Medulla oblongata (tissue), 1 donor: ENCODE results near the gene UBA6.
"Not testable (repeated sequence)": the region's sequence is repeated elsewhere in the genome, so short reads cannot be mapped to it uniquely, and the experiment has no call there.

Source experiments
- DNase-seq: peaks from one replicate; pipeline ENCODE4 v3.0.0-alpha.2; 2015; ENCODE audit errors: extremely low spot score

Gene UBA6

DNA sequence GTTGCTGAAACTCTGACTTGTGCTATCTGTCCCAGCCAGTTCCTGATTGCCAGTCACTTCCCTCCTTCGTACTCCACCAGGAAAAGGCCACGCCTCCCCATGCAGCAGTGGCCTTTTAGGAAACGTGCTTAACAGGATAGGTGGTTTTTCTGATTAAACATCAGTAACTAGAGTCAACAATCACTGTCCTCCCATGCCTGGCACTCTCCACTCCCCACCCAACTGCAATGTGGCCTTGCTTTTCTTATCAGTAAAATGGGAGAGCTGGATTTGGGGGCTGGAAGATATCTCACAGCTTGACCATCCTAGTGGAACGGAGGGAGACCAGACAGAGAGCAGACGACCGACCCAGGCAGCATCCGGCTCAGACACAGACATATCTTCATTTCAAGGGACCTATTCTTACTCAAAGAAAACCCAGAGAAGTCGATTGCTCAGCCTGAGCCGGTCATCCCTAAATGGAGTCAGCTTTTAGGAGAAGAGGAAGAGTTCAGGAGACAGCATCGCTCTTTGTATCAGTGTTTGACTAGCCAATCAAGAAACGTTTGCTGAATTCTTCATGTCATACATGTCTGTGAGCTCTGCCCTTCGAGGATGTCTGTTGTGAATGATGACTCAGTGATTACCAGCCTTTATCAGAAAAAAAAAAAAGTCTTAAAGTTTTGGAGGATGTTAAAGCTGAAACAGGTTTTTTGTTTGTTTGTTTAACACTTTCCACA lies 12.7 kb upstream of the UBA6 start:
- no peak for DNase-seq

DNA sequence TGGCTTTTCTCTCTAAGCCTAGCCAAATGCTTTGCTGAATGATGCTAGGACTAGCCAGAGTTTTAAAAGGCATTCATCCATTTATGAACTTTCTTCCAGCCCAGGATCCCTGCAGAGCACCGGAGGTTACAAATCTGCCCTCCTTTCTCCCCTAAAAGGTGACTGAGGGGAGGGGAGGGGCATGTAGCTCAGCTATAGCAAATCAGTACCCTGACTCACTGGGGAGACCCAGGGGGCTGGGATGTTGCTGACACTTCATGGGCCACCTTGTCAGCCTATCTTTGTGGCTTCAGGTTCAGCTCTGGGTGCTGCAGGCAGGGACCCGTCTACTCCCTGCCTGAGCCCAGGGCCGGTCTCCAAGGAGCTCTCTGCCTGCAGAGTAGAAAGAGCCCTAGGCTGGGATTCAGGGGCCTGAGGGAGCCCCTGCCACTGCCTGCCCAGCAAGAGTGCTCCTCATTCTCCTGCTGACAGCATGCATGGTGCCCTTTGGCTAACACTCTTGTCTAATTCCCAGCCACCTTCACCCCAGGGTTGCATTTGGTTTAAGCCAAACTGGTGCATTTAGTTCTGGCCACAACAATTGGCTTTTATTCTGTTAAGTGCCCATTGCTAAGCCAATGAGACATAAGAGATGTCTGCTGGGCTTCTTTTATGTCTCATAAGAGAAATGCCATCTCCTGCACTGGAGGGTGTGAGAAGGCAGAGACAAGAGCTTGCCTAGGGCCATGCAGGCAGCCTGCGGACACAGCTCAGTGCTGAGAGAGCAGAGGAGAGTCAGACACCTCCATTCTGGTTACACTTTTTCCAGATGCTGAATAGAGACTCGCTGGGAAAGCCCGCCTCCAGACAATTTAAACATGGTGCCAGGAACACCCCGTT lies 11.9 kb upstream of the UBA6 start:
- DNase-seq: no peak

DNA sequence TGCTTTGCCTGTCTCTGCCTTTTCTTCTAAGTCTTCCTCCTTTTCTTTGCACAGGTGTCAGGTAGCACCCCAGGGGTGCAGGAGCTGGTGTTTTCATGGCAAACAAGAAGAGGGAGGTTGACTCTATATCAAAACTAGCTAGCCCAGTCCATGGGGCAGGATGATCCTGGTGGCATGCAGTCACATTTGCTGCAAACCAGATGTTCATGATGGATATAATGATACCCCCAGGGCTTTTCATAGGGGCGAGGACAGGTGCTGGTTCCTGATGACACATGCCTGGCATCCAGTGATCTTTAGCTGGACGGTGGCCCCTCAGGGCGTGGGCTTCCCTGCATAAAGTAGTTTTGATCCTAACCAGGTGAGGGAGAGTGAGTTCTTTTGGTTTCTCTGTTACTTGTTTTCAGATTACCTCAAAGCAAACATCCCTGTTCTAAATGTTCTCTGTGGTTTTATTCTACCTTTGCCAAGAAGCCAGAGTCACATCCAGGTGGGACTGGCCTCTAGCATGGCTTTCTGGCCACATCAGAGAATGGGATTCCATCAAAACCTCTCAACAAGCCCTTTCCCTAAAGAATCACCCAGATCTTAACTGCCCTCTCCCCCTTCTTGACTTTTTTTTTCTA lies 11.2 kb upstream of the UBA6 start:
- DNase-seq: no peak

DNA sequence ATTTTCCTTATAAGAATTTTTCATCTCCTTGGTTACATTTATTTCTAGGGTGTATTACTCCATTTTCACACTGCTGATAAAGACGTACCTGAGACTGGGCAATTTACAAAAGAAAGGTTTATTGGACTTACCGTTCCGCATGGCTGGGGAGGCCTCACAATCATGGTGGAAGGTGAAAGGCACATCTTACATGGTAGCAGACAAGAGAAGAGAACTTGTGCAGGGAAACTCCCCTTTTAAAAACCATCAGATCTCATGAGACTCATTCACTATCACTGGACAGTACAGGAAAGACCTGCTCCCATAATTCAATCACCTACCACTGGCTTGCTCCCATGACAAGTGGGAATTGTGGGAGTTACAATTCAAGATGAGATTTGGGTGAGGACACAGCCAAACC lies 5.7 kb upstream of the UBA6 start:
- DNase-seq: not testable (repeated sequence)

DNA sequence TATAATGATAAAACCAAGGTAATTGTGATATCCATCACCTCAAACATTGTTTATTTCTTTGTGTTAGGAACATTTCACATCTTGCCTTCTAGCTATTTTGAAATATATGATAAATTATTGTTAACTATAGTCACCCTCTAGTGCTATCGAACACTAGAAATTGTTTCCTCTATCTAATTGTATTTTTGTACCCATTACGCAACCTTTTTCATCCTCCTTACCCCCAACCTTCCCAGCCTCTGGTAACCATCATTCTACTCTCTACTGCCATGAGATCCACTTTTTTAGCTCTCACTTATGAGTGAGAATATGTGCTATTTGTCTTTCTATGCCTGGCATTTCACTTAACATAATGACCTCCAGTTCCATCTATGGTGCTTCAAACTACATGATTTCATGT lies 3.9 kb upstream of the UBA6 start:
- no peak for DNase-seq

DNA sequence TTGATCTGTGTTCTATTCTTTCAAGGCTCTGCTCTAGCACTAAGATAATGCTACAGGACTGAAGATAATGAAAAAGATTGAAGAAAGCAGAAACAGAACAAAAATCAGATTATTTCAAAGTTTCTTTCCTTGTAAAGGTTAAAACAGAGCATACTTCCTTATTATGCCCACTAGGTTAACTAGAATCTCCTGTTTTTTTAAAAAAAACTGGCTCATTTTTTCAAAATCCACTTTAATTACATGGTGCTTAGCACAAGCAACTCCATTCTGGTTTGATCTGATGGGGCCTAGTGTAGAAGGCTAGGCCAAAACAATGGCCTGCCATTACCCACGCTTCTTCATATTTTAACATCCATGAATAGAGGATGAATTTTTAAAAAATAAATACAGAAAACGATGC lies 1.2 kb upstream of the UBA6 start:
- DNase-seq: no peak

DNA sequence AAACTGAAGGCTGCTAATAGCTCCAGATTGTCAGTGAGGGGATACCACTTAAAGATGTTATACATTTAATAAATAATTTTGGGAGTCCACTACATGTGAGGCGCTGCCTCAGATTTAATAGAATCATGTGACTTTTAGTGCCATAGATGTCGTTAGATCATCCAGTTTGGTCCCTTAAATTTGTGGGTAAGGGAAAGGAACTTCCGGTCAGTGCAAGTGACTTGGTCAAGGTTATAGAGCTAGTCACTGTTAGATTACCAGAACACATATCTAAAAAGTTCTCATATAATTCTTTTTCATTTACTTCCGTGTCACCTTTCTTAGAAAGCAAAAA lies 529 bp upstream of the UBA6 start:
- DNase-seq: no peak

DNA sequence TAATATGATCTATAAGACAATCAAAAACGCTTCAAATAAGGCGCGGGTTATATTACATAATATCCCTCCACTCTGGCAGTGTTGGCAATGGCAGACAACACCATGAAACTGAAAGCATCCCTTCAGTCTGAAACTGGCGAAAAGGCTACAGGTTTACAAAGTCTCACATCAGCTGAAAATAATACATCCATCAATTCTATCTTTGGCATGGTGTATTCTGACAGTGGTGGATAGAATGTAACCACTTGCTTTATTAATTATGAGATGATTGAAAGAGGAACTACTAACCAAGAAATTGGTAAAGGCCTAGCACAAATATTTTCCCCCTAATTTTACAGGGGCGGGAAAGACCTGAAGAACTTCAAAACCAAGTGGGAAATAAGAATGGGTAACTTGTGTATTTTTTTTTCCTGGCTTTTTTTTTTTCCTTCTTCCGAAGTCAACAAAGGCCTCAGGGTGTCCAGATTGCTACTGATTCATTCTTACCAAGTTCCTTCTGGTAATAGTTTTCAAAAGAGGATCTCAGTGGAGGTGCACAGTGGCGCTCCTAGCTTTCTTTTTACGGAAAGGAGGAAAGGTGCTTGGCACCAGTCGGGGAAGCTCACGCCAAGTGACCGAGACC lies 728 bp downstream of the UBA6 start:
- DNase-seq: peak; percentile 34

DNA sequence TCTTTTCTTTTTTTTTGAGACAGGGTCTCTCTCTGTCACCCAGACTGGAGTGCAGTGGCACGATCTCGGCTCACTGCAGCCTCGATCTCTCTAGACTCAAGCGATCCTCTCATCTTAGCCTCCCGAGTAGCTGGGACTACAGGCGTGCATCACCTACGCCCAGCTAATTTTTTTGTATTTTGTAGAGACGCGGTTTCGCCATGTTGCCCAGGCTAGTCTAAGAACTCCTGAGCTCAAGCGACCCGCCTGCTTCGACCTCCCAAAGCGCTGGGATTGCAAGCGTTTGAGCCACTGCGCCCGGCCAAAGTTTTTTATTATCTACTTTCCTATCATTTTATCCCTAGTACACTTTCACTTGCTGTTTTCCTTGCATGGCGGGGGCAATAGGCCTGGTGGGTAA lies 1.4 kb downstream of the UBA6 start:
- DNase-seq: no peak

DNA sequence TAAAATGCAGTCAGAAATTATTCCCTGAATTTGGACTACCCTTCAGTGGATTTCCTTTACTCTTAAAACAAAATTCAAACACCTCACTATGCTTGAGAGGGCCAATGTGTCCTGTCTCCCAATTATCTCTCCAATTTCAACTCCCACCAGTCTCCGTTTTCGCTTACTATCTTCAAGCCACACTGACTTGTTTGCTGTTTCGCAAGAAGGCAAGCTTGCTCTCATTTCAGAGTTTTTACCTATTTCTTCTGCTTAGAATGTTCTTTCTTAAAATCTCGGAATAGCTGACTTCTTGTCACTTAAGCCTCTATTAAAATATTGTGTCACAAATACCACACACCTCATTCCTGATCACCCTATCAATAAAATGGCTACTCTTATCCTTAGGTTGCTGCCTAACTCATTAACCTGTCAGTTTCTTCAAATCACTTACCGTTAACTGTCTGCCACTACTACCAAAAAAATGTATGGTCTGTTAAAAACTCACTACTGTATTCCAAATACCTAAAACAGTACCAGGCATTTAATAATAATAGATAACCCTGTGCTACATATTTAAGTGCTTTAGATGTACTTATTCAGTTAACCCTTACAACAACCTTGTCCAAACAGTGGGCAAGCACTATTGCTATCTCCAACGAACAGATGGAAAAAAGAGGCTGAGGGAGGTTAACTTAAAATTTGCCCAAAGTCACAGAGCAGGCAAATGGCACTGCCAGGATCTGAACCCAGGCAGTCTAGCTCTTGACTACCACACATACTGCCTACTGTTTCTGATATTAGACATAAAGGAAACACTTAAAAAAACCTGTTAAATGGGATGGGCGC lies 2.9 kb downstream of the UBA6 start:
- no peak for DNase-seq

DNA sequence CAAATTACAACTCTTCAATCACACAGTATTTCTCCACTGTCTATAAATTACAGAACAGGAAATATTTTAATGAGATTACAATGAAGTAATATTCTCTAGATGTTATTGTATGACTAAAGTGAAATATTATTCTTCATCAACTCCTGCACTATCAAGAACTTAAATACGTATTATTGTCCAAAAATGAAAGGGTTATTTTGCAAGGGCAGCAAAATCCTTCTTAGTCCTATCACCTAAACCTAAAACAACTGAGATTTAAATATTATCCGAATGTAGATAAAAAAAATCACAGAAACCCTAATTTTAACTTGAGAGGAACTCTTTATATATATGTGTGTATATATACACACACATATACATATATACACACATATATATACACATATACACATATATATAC lies 4.9 kb downstream of the UBA6 start:
- DNase-seq: no peak

DNA sequence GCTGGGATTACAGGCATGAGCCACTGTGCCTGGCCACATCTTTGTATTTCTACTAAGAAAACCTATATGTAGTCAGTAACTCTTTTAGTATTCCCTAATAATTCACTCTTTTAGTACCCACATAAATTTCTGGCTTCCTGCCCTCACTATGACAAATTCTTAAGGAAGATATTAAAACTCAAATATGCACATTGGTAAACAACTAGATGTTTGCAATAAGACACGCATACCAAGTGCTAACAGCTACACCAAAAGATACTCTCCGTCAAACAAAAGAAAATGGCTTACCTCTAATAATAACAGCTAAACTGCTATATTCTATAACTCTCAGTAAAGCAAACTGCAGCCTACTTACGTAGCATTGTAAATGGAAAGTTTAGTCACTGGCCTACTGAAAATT lies 6.3 kb downstream of the UBA6 start:
- no peak for DNase-seq

DNA sequence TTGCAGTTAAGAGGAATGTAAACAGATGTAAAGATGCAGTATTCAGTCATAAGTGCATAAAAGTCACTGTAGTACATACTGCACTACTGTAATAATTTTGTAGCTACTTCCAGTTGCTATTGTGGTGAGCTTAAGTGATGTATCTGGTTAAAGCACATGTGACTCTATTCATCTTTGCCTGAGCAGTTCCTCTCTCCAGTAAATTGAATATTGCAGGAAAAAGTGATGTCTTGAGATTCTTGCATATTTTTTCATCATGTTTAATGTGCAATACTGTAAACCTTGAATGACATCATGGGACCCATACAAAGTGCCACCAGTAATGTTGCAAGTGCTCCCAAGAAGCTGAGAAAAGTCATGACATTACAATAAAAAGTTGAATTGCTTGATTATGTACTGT lies 9.6 kb downstream of the UBA6 start:
- no peak for DNase-seq

DNA sequence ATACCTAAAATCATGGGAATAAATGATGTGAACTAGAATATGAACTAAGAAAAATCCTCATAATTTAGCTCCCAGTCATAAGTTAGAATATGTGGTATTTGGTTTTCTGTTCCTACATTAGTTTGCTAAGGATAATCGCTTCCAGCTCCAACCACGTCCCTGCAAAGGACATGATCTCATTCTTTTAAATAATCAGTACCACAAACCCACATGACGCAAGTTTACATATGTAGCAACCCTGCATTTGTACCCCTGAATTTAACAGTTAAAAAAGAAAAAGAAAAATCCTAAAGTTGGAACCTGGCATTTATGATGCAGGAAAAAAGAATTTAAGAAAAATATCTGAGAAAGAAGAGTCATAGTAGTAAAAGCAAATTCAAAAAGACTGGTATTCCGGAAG lies 13.3 kb downstream of the UBA6 start:
- no peak for DNase-seq

DNA sequence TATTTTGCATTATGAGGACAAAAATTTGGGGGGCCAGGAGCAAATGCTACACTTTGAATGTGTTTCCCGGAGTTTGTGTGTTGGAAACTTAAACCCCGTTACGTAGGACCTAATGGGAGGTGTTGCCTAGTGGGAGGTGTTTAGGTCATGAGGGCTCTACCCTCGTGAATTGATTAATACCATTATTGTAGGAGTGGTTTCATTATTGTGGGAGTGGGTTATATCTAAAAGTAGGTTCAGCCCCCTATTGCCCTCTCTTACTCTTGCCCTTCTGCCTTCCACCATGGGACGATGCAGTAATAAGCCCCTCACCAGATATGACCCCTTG lies 15.5 kb downstream of the UBA6 start:
- DNase-seq: no peak

DNA sequence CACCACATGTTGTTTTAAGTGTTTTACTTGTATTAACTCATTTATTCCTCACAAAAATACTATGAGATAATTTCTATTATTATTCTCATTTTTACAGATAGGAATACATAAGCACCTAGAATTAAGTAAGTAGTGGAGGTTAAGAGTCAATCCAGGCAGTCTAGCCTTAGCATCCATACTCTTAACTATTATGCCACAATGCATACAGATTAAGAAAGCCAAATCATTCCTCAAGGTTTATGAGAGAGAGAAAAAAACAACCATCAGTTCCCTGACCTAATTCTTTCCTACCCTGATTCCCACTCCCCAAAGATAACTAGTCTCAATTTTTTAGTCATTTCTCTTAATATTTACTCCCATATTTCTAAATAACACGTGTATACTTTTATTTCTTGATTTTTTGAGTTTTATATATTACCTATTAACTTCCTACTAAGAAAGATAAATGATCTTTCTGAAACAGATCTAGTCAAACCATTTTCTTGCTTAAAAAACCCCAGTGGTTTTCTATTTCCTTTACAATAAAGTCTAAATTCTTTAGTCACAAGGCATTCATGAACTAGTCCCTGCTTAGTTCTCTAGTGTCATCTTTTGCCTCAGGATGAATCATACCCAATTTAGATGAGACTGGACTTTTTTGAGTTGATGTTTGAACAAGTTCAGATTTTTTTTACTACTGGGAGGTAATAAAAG lies 16.0 kb downstream of the UBA6 start:
- no peak for DNase-seq

DNA sequence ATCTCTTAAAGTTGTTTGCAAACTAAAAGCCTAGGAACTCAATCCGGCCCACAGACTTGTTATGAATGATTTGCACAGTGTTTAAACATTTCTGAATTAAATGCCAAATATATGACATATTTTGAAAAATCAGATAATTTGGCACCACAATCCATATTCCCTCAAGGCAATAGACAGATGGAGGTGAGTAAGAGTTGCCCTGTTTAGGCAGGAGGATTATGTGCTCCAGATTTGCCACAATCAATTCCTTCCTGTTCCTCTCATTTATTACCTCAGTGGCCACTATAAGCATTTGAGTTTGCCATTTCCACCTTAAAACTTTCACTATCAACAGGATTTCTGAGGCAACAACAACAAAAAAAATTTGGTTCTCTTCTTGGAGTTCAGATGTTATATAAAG lies 18.7 kb downstream of the UBA6 start:
- no peak for DNase-seq

DNA sequence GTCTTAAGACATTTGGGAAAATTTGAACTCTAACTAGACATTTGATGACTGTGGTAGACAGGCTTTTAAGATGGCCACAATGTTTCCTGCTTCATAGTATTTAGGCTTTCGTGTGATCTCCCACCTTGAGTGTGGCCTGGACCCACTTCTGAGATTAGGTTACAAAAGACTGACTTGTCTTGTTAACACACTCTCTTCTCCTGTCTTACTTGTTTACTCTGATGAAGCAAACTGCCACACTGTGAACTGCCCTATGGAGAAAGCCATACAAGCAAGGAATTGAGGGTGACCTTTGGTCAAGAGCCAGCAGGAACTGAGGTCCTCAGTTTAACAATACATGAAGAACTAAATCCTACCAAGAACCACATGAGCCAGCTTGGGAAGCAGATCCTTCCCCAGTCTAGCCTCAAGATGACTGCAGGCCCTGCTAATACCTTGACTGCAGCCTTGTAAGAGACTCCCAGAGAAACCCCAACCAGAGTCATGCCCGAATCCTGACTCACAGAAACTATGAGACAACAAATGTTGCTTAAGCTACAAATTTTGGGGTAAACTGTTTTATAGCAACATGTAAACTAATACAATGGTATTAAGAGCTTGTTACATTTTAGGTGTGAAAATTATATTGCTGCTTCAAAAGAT lies 20.3 kb downstream of the UBA6 start:
- no peak for DNase-seq

DNA sequence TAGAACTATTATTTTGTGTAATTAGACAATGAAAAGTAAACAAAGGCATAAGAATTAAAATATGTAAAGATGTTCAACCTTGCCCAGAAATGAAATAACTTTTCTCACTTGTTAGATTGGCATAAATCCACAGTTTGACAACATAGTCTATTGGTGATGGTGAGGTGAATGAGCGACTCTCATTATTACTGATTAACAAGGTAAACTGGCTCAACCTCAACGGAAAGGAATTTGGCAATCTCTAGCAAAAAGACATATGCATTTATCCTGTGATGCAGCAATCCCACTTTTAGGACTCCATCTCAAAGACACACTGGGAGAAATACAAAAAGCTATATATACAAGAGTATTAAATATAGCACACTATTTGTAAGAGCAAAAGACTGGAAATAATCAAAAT lies 22.3 kb downstream of the UBA6 start:
- DNase-seq: no peak

DNA sequence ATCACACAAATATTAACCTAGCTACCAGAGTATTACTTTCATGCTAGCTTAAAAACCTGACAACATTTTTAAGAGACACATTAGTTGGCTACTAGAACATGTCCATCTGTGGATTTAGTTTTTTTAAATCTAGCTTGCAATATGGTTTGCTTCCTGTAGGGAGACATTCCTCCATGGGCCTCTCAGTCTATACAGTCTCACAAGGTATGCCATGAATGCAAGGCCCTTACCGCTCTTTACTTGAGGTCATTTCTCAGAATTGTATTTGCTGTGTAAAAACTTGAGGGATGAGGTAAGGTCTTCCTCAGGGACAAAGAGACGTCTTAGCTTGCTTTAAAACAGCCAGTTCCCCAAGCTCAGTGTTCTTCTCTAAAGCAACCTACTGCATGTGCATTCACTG lies 26.9 kb downstream of the UBA6 start:
- no peak for DNase-seq

DNA sequence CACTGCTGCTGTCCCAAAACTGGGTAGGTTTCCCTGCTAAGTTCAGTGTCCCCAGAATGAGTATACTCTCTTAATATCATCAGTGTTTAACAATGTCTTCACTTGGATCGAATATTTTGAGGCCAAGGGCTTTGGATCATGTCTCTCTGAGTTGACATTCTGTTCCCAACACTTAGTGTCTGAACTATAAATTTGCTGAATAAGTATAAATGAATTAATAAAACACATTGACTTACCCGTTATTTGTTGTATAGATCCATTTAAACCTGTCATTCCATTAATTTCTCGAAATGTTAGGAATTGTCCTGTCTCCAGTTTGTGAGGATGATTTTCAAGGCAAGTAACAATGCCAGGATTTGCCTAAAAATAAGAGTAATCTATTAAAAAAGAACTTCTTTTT lies 32.6 kb downstream of the UBA6 start:
- DNase-seq: no peak
